ENCODE results near the gene AHCYL1.

AHCYL1 gene

GRCh38 chr1:110064576-110065337 is 80.2 kb downstream of the AHCYL1 start:
- DNase-seq, result no peak

GRCh38 chr1:110065841-110066240 is 81.3 kb downstream of the AHCYL1 start:
- DNase-seq, result no peak

GRCh38 chr1:110067479-110067892 is 82.9 kb downstream of the AHCYL1 start:
- DNase-seq, result no peak

GRCh38 chr1:110067893-110068645 is 83.5 kb downstream of the AHCYL1 start:
- no peak for DNase-seq

GRCh38 chr1:110068646-110069403 is 84.3 kb downstream of the AHCYL1 start:
- DNase-seq, result no peak

- no peak for DNase-seq
These were observed 85.1 kb downstream of the AHCYL1 start for GRCh38 chr1:110069404-110070281.

GRCh38 chr1:110070282-110070669 is 85.7 kb downstream of the AHCYL1 start:
- DNase-seq, result no peak

- no peak for DNase-seq
These were observed 86.2 kb downstream of the AHCYL1 start, which contains the start of gene ALX3 for GRCh38 chr1:110070671-110071242. TSS of gene ALX3 (minus strand) at chr1:110070672. CDS start at chr1:110070612, 60 bp downstream.

Data from fibroblast of skin of right quadriceps (primary cell).